OCI-LY1 (cell line): Measurements from ENCODE around the gene SCAPER.
"Not testable (repeated sequence)": the region's sequence is repeated elsewhere in the genome, so short reads cannot be mapped to it uniquely, and the experiment has no call there.

ENCODE experiments used
- H2AFZ ChIP-seq: fragments of 200-600 bp; sonication (generic), shearing (Covaris generic); 2 replicates; pipeline ENCODE4 v1.6.0; 2014; ENCODE audit warnings: antibody characterized with exemption, mild to moderate bottlenecking, low read length
- H3F3A ChIP-seq: fragments of 200-600 bp; sonication (generic), shearing (Covaris generic); 2 replicates; pipeline ENCODE4 v1.6.0; 2014; ENCODE audit warnings: mild to moderate bottlenecking, antibody characterized with exemption, low read length, moderate library complexity; ENCODE audit not compliant: insufficient read depth
- H3K27ac ChIP-seq: fragments of 200-600 bp; sonication (generic); 2 replicates; pipeline ENCODE4 v1.5.1; 2014; ENCODE audit warnings: low read length, mixed run types, mild to moderate bottlenecking, low read depth; ENCODE audit not compliant: poor library complexity, severe bottlenecking
- H3K27me3 ChIP-seq: fragments of 200-600 bp; sonication (generic); 2 replicates; pipeline ENCODE4 v1.6.0; 2014; ENCODE audit warnings: antibody characterized with exemption, mild to moderate bottlenecking, low read length, moderate library complexity; ENCODE audit not compliant: insufficient read depth
- H3K36me3 ChIP-seq: fragments of 200-600 bp; sonication (generic); 2 replicates; pipeline ENCODE4 v1.6.1; 2014; ENCODE audit warnings: mild to moderate bottlenecking, antibody characterized with exemption, low read length, moderate library complexity, mixed read lengths; ENCODE audit not compliant: insufficient read depth
- H3K4me1 ChIP-seq: fragments of 200-600 bp; sonication (generic); 2 replicates; pipeline ENCODE4 v1.5.1; 2014; ENCODE audit warnings: mild to moderate bottlenecking, low read length, moderate library complexity; ENCODE audit not compliant: insufficient read depth, severe bottlenecking
- H3K4me2 ChIP-seq: fragments of 200-600 bp; sonication (generic), shearing (Covaris generic); 2 replicates; pipeline ENCODE4 v1.6.1; 2014; ENCODE audit warnings: low read length
- H3K4me3 ChIP-seq: fragments of 200-600 bp; sonication (generic); 2 replicates; pipeline ENCODE4 v1.5.1; 2014; ENCODE audit warnings: low read length, low read depth, mild to moderate bottlenecking, mixed read lengths; ENCODE audit not compliant: poor library complexity, severe bottlenecking
- H3K79me2 ChIP-seq: fragments of 200-600 bp; shearing (Covaris generic); 2 replicates; pipeline ENCODE4 v1.6.1; 2016; ENCODE audit warnings: mixed run types, low read length, mixed read lengths; ENCODE audit not compliant: insufficient read depth
- H3K9ac ChIP-seq: fragments of 200-600 bp; sonication (generic), shearing (Covaris generic); 2 replicates; pipeline ENCODE4 v1.6.1; 2014; ENCODE audit warnings: mild to moderate bottlenecking, low read length, mixed read lengths
- H3K9me2 ChIP-seq: fragments of 200-600 bp; sonication (generic), shearing (Covaris generic); 2 replicates; pipeline ENCODE4 v1.6.1; 2014; ENCODE audit warnings: low read depth, mild to moderate bottlenecking, low read length, mixed read lengths
- H3K9me3 ChIP-seq: fragments of 200-600 bp; shearing (Covaris generic); 2 replicates; pipeline ENCODE4 v1.6.1; 2014; ENCODE audit warnings: low read length, mixed read lengths
- H4K20me1 ChIP-seq: fragments of 200-600 bp; sonication (generic), shearing (Covaris generic); 2 replicates; pipeline ENCODE4 v1.6.0; 2016; ENCODE audit warnings: mild to moderate bottlenecking, low read length; ENCODE audit not compliant: insufficient read depth
- CTCF ChIP-seq: fragments of 200-600 bp; sonication (generic), shearing (Covaris generic); IDR thresholded peaks from 2 replicates; pipeline ENCODE4 v1.5.1; 2017; ENCODE audit warnings: mild to moderate bottlenecking, antibody characterized with exemption, low read length, moderate library complexity, mixed read lengths
- EZH2 ChIP-seq: fragments of 200-600 bp; sonication (generic), shearing (Covaris generic); IDR thresholded peaks from 2 replicates; pipeline ENCODE4 v1.8.0; 2017; ENCODE audit warnings: borderline replicate concordance, mixed run types, mild to moderate bottlenecking, antibody characterized with exemption, low read length, moderate library complexity, mixed read lengths

SCAPER gene

GRCh38 chr15:76714950-76715349, 190.2 kb downstream of the SCAPER start:
- Histone ChIP-seq H3K4me2 (no peak overlapping the region), H3K4me3 (no peak overlapping the region), H3K27me3 (no peaks in the 10 kb centered on the region), H3K9me3 (no peaks in the 10 kb centered on the region), H3K4me1 (peaks cover 5% of the 10 kb centered on the region), H3K36me3 (no peaks in the 10 kb centered on the region; the same call in 1 of the 2 replicates), H4K20me1 (no peaks in the 10 kb centered on the region), H3K9ac (no peak overlapping the region), H3F3A (no peaks in the 10 kb centered on the region), H3K9me2 (no peaks in the 10 kb centered on the region), H3K79me2 (no peaks in the 10 kb centered on the region), H2AFZ (no peak overlapping the region), H3K27ac (no peak overlapping the region)
- TF ChIP-seq EZH2 = no peak
- TF ChIP-seq CTCF = no peak

- no peak for TF ChIP-seq CTCF
- no peak for TF ChIP-seq EZH2
- H3K9ac ChIP-seq = no peak overlapping the region
- H3K79me2 ChIP-seq = no peaks in the 10 kb centered on the region
- H3K36me3 ChIP-seq = no peaks in the 10 kb centered on the region; the same call in 1 of the 2 replicates
- H4K20me1 ChIP-seq = no peaks in the 10 kb centered on the region
- H3K27ac ChIP-seq = peak overlapping the region; percentile 53
- H3K27me3 ChIP-seq = no peaks in the 10 kb centered on the region
- H3K9me2 ChIP-seq = no peaks in the 10 kb centered on the region
- no peak overlapping the region for H3K4me3 ChIP-seq
- H3F3A ChIP-seq = no peaks in the 10 kb centered on the region
- peaks cover 5% of the 10 kb centered on the region for H3K4me1 ChIP-seq
- no peak overlapping the region for H2AFZ ChIP-seq
- H3K4me2 ChIP-seq = no peak overlapping the region
- H3K9me3 ChIP-seq = no peaks in the 10 kb centered on the region
Observed at GRCh38 chr15:76711351-76711827, 193.8 kb downstream of the SCAPER start.

- not testable (repeated sequence) for H3K9me2 ChIP-seq, H3K4me2 ChIP-seq, H3K4me1 ChIP-seq, H3K36me3 ChIP-seq, H4K20me1 ChIP-seq, H3K79me2 ChIP-seq, H3K9ac ChIP-seq, H3K4me3 ChIP-seq, H3K9me3 ChIP-seq, H3K27me3 ChIP-seq, H2AFZ ChIP-seq, H3K27ac ChIP-seq, H3F3A ChIP-seq
Observed at GRCh38 chr15:76704032-76704431, 201.1 kb downstream of the SCAPER start.

GRCh38 chr15:76696840-76697239, 208.3 kb downstream of the SCAPER start:
- TF ChIP-seq CTCF (no peak), EZH2 (no peak)
- Histone ChIP-seq H3K27me3 (no peaks in the 10 kb centered on the region), H3K27ac (no peak overlapping the region), H3K4me3 (no peak overlapping the region), H3K9me2 (no peaks in the 10 kb centered on the region), H3K79me2 (no peaks in the 10 kb centered on the region), H3K9ac (no peak overlapping the region), H3K4me2 (no peak overlapping the region), H3K4me1 (no peaks in the 10 kb centered on the region), H4K20me1 (no peaks in the 10 kb centered on the region), H3K9me3 (no peaks in the 10 kb centered on the region), H2AFZ (no peak overlapping the region), H3F3A (no peaks in the 10 kb centered on the region), H3K36me3 (no peaks in the 10 kb centered on the region)

GRCh38 chr15:76692546-76692945, 212.6 kb downstream of the SCAPER start:
- H3K27me3 ChIP-seq, H4K20me1 ChIP-seq, H3K4me1 ChIP-seq, H3K36me3 ChIP-seq, H3K79me2 ChIP-seq, H3K9me2 ChIP-seq, H3F3A ChIP-seq, H3K9me3 ChIP-seq, H3K4me3 ChIP-seq, H2AFZ ChIP-seq, H3K9ac ChIP-seq, H3K27ac ChIP-seq, H3K4me2 ChIP-seq: not testable (repeated sequence)
